CD4-positive, alpha-beta memory T cell (primary cell): ENCODE results near the gene HYOU1. TPM values are rescaled to one million over a fixed set of nuclear protein-coding genes. Genes with fewer than 3 reads are reported as not detected.
"Not testable (repeated sequence)": the region's sequence is repeated elsewhere in the genome, so short reads cannot be mapped to it uniquely, and the experiment has no call there.

Source experiments
- CTCF ChIA-PET: fragments of 350-600 bp; sonication (Branson Sonifier 250); formaldehyde crosslinking; loops from one replicate; lab custom pipeline; 2021; ENCODE audit warnings: inconsistent platforms; ENCODE audit not compliant: partially characterized antibody; lab: Charles Lee
- POLR2A ChIA-PET: fragments of 350-600 bp; sonication (Branson Sonifier 250); formaldehyde crosslinking; loops from one replicate; lab custom pipeline; 2021; ENCODE audit not compliant: partially characterized antibody; lab: Charles Lee
- DNase-seq, 5 donors: peaks; one replicate each; pipeline versions ENCODE4 v3.0.0 to v3.0.0-alpha.2; 2020 to 2022; ENCODE audit warnings: mixed read lengths in 1 of 5
- H3K27ac ChIP-seq: one replicate; pipeline ENCODE4 v1.7.0; 2013; ENCODE audit warnings: low read depth, low read length
- H3K27me3 ChIP-seq: 2 replicates; pipeline ENCODE4 v1.7.0; 2013; ENCODE audit warnings: mild to moderate bottlenecking, low read length, moderate library complexity; ENCODE audit not compliant: insufficient read depth
- H3K36me3 ChIP-seq: 2 replicates; pipeline ENCODE4 v1.7.0; 2013; ENCODE audit warnings: mild to moderate bottlenecking, low read length, moderate library complexity; ENCODE audit not compliant: insufficient read depth
- H3K4me1 ChIP-seq: 2 replicates; pipeline ENCODE4 v1.7.0; 2013; ENCODE audit warnings: mild to moderate bottlenecking, low read length, moderate library complexity; ENCODE audit not compliant: insufficient read depth
- H3K4me3 ChIP-seq, 2 donors: one replicate each; pipeline ENCODE4 v1.7.0; 2013; ENCODE audit warnings: low read length in 2 of 2, mild to moderate bottlenecking in 1 of 2
- H3K9me3 ChIP-seq, 2 donors: one replicate each; pipeline ENCODE4 v1.7.0; 2013; ENCODE audit warnings: low read length in 2 of 2, control low read depth in 1 of 2; ENCODE audit not compliant: control insufficient read depth in 1 of 2
- H3K27ac Mint-ChIP-seq, 7 donors: one replicate each; pipeline ENCODE4 v1.8.0; 2020 to 2021; ENCODE audit warnings: mixed read lengths in 7 of 7, mild to moderate bottlenecking in 6 of 7, inconsistent platforms in 3 of 7, moderate library complexity in 3 of 7
- H3K27me3 Mint-ChIP-seq, 2 donors: one replicate each; pipeline ENCODE4 v1.8.0; 2020 to 2021; ENCODE audit warnings: mixed read lengths in 2 of 2
- H3K36me3 Mint-ChIP-seq, 2 donors: one replicate each; pipeline ENCODE4 v1.8.0; 2020 to 2021; ENCODE audit warnings: mixed read lengths in 2 of 2, inconsistent platforms in 1 of 2, mild to moderate bottlenecking in 1 of 2
- H3K4me1 Mint-ChIP-seq, 4 donors: one replicate each; pipeline ENCODE4 v1.8.0; 2020 to 2021; ENCODE audit warnings: mixed read lengths in 4 of 4, mild to moderate bottlenecking in 1 of 4
- H3K4me3 Mint-ChIP-seq, 8 donors: one replicate each; pipeline ENCODE4 v1.8.0; 2020 to 2021; ENCODE audit warnings: mixed read lengths in 8 of 8, mild to moderate bottlenecking in 7 of 8, moderate library complexity in 6 of 8, inconsistent platforms in 3 of 8
- H3K9me3 Mint-ChIP-seq, 8 donors: one replicate each; pipeline ENCODE4 v1.8.0; 2020 to 2021; ENCODE audit warnings: mixed read lengths in 8 of 8, mild to moderate bottlenecking in 5 of 8, inconsistent platforms in 3 of 8, moderate library complexity in 1 of 8
- intact Hi-C: fragments of 100-400 bp; cut with micrococcal nuclease; formaldehyde crosslinking; loops from one replicate; pipeline ENCODE4 v1.15.1; 2023
- polyA plus RNA-seq, 2 donors: library from polyadenylated mRNA; unstranded; fragments of 300-500 nt; fragmentation: Illumina TruSeq; gene quantifications; one replicate each; pipeline ENCODE4 v1.2.3, GENCODE V29; 2021
- total RNA-seq, 2 experiments: library from RNA; stranded (reverse); gene quantifications; one replicate each; pipeline ENCODE4 v1.2.3, GENCODE V29; 2021

Gene HYOU1
- total and polyA plus RNA-seq, 4 experiments from 2014 or later: 24.1 to 146 (median 81.7) TPM

DNA sequence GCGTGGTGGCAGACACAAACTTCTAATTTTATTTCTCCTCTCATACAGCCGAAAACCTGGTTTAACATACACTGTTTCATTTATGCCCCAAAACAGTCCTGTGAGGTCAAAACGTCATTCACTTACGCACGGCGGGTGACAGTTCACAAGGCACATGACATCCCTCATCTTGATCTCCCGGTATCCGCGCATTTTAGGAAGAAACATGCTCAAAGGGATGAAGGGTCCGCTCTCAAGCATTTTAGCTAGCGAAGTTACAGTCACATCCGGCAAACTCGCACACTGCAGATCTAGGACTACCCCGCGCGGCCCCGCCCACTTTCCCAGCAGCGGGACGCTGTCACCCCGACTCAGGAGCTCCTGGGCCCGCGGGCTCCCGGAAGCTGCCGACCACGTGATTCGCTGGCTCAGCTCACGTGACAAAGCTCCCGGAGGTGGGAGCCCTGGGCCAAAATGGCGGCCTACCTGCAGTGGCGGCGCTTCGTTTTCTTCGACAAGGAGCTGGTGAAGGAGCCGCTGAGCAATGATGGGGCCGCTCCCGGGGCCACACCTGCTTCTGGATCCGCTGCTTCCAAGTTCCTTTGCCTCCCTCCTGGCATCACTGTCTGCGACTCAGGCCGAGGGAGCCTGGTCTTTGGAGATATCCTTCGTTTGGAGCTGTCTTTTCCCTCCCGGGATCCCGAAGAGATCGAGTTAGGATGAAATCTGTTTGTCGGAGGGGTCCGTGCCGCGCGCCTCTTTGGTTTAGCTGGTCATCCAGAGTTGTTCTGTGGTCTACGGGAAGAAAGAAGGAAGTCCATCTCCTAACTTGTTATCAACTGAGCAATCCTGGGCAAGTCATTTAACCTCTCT is 10.6 kb upstream of the HYOU1 start, which contains the start of gene VPS11:
Gene VPS11, plus strand, starts transcription at position 448 of the 852 bp plus-strand sequence. Its CDS starts 6 bp downstream, at position 454.
- H3K4me1 Mint-ChIP-seq: peaks cover 23 to 43% (median 36%) of the 10 kb centered on the region in 4 donors
- H3K9me3 ChIP-seq: no peaks in the 10 kb centered on the region

DNA sequence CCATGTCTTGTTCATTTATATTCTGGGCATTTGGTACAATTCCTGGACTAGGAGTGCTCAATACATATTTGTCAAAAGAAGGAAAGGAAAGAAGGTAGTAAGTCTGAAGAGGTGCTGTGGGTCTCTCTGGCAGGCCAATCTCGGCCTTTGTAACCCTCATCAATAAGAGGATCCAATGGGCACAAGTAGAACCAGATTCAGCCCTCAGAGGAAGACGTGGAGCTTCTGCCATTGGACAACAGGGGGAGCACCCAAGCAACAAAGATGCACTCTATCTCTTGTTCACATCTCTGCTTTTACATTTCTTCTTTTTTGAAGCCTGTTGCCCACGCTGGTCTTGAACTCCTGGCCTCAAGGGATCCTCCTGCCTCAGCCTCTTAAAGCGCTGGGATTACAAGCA is 8.4 kb upstream of the HYOU1 start:
- Histone ChIP-seq H3K4me3 (no peak overlapping the region), H3K27me3 (no peaks in the 10 kb centered on the region), H3K36me3 (peaks cover 3% of the 10 kb centered on the region), H3K27ac (peak overlapping the region; percentile 88), H3K9me3 (no peaks in the 10 kb centered on the region), H3K4me1 (peaks cover 34% of the 10 kb centered on the region)
- Mint-ChIP-seq H3K36me3 (peaks cover 5 to 25% of the 10 kb centered on the region in 2 donors), H3K4me1 (peaks cover 23 to 43% (median 37%) of the 10 kb centered on the region in 4 donors), H3K27me3 (no peaks in the 10 kb centered on the region), H3K9me3 (no peaks in the 10 kb centered on the region), H3K4me3 (peak overlapping the region; percentile 3 to 74 (median 36)), H3K27ac (peak overlapping the region; percentile 67 to 98 (median 92))
- POLR2A ChIA-PET: interaction anchor here (0.7 to 4.6 kb wide), 10 partner anchors 9 to 141 kb away, joined by 3 to 77 read pairs (median 3); partner anchors contain the start of genes ABCG4, C2CD2L, CBL and HINFP
- CTCF ChIA-PET: interaction anchor here (0.8 to 4.2 kb wide), 6 partner anchors 33 to 258 kb away, joined by 3 to 18 read pairs (median 4); partner anchors contain the start of gene SLC37A4
- intact Hi-C loops: loop anchor here (1.0 to 5.0 kb wide), 3 partner anchors 132 to 258 kb away; no protein-coding TSS in a partner anchor
- DNase-seq: peak; percentile 49 to 57 (median 54)

More for the DNA sequence above, 10.6 kb upstream of the HYOU1 start, which contains the start of gene VPS11:
- POLR2A ChIA-PET: interaction anchor here (0.6 to 4.6 kb wide), 34 partner anchors 11 to 278 kb away, joined by 3 to 77 read pairs (median 4); partner anchors contain the start of genes C2CD2L, CBL, CENATAC and DPAGT1
- peak; percentile 97 to 98 (median 97) for DNase-seq
- no peaks in the 10 kb centered on the region for H3K27me3 Mint-ChIP-seq
- H3K27ac Mint-ChIP-seq: peak within 1 kb of the TSS; percentile 92 to 100 (median 98)
- no peaks in the 10 kb centered on the region for H3K9me3 Mint-ChIP-seq
- peak within 1 kb of the TSS; percentile 91 to 99 (median 94) for H3K4me3 Mint-ChIP-seq
- CTCF ChIA-PET: interaction anchor here (0.6 to 4.2 kb wide), 30 partner anchors 10 to 275 kb away, joined by 3 to 18 read pairs (median 4); partner anchors contain the start of genes C2CD2L, CBL, DPAGT1 and HINFP
- intact Hi-C loops: loop anchor here (1.0 to 5.0 kb wide), 7 partner anchors 10 to 215 kb away; partner anchors contain the start of genes HMBS, HYOU1, RPS25 and SLC37A4
- Histone ChIP-seq H3K36me3 (peaks cover 18% of the 10 kb centered on the region), H3K27ac (peak within 1 kb of the TSS; percentile 88), H3K27me3 (no peaks in the 10 kb centered on the region), H3K4me3 (peak within 1 kb of the TSS; percentile 87 to 99), H3K4me1 (peaks cover 34% of the 10 kb centered on the region)
- peaks cover 13 to 38% of the 10 kb centered on the region in 2 donors for H3K36me3 Mint-ChIP-seq

- Histone ChIP-seq H3K27me3 (no peaks in the 10 kb centered on the region), H3K4me1 (peaks cover 29% of the 10 kb centered on the region), H3K36me3 (no peaks in the 10 kb centered on the region), H3K27ac (no peak overlapping the region), H3K9me3 (no peaks in the 10 kb centered on the region), H3K4me3 (no peak overlapping the region)
- H3K27ac Mint-ChIP-seq: no peak overlapping the region
- peaks cover 17 to 37% (median 32%) of the 10 kb centered on the region in 4 donors for H3K4me1 Mint-ChIP-seq
- H3K36me3 Mint-ChIP-seq: peaks cover 0 to 13% of the 10 kb centered on the region in 2 donors
- intact Hi-C loops: no loop called here
- CTCF ChIA-PET: interaction anchor here (0.6 to 3.3 kb wide), 5 partner anchors 11 to 259 kb away, joined by 3 to 11 read pairs (median 3); no protein-coding TSS in a partner anchor
- no peaks in the 10 kb centered on the region for H3K9me3 Mint-ChIP-seq
- no peak for DNase-seq
- no peak overlapping the region for H3K4me3 Mint-ChIP-seq
- no peaks in the 10 kb centered on the region for H3K27me3 Mint-ChIP-seq
- POLR2A ChIA-PET: interaction anchor here (3.3 kb wide), 1 partner anchor 32 kb away, joined by 11 read pairs; a partner anchor contains a TSS
Measured at GRCh38 chr11:119062779-119063178, 5.8 kb upstream of the HYOU1 start.

DNA sequence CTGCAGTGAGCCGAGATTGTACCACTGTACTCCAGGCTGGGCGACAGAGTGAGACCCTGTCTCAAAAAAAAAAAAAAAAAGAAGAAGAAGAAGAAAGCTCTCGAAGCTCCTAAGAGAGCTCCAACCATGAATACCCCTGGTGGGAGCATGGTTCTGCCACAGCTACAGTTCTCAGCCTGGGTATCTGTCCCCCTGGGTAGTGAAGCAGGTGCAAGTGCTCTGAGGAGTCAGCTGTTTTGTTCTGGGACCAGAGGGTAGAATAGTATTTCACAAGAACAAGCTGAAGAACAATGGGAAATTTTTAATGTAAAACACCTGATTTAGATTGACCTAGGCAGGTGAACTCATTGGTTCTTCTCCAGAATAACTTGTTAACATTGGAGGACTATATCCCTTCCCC is 4.3 kb upstream of the HYOU1 start:
- ChIA-PET CTCF (interaction anchor here (1.1 to 3.3 kb wide), 4 partner anchors 14 to 135 kb away, joined by 3 to 11 read pairs (median 4); no protein-coding TSS in a partner anchor), POLR2A (interaction anchor here (1.1 to 3.3 kb wide), 3 partner anchors 30 to 61 kb away, joined by 3 to 11 read pairs (median 4); partner anchors contain the start of gene SLC37A4)
- Mint-ChIP-seq H3K4me3 (no peak overlapping the region), H3K36me3 (peaks cover 0 to 15% of the 10 kb centered on the region in 2 donors), H3K9me3 (no peaks in the 10 kb centered on the region), H3K27me3 (no peaks in the 10 kb centered on the region), H3K4me1 (peaks cover 11 to 35% (median 27%) of the 10 kb centered on the region in 4 donors), H3K27ac (peak overlapping the region in 1 of 7 donors; percentile 8)
- DNase-seq: no peak
- no peak overlapping the region for H3K27ac ChIP-seq
- H3K36me3 ChIP-seq: no peaks in the 10 kb centered on the region
- no peaks in the 10 kb centered on the region for H3K9me3 ChIP-seq
- H3K27me3 ChIP-seq: no peaks in the 10 kb centered on the region
- H3K4me3 ChIP-seq: no peak overlapping the region
- H3K4me1 ChIP-seq: peaks cover 25% of the 10 kb centered on the region
- intact Hi-C loops: no loop called here

DNA sequence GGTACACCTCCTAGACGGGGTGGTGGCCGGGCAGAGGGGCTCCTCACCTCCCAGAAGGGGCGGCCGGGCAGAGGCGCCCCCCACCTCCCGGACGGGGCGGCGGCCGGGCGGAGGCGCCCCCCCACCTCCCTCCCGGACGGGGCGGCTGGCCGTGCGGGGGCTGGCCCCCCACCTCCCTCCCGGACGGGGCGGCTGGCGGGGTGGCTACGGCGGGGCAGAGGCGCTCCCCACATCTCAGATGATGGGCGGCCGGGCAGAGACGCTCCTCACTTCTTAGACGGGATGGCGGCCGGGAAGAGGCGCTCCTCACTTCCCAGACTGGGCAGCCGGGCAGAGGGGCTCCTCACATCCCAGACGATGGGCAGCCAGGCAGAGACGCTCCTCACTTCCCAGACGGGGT is 2.1 kb upstream of the HYOU1 start:
- CTCF ChIA-PET, H3K27me3 ChIP-seq, H3K9me3 Mint-ChIP-seq, H3K27ac ChIP-seq, H3K4me3 ChIP-seq, H3K9me3 ChIP-seq, intact Hi-C loops, DNase-seq, H3K27me3 Mint-ChIP-seq: not testable (repeated sequence)
- peaks cover 13% of the 10 kb centered on the region for H3K36me3 ChIP-seq
- H3K4me1 ChIP-seq: peaks cover 21% of the 10 kb centered on the region
- Mint-ChIP-seq H3K4me3 (peak overlapping the region in 2 of 8 donors; percentile 14 to 51), H3K4me1 (peaks cover 13 to 37% (median 29%) of the 10 kb centered on the region in 4 donors), H3K36me3 (peaks cover 13 to 31% of the 10 kb centered on the region in 2 donors), H3K27ac (peak overlapping the region in 1 of 7 donors; percentile 88)
- POLR2A ChIA-PET: interaction anchor here (1.0 kb wide), 1 partner anchor 8 kb away, joined by 3 read pairs; no protein-coding TSS in a partner anchor

DNA sequence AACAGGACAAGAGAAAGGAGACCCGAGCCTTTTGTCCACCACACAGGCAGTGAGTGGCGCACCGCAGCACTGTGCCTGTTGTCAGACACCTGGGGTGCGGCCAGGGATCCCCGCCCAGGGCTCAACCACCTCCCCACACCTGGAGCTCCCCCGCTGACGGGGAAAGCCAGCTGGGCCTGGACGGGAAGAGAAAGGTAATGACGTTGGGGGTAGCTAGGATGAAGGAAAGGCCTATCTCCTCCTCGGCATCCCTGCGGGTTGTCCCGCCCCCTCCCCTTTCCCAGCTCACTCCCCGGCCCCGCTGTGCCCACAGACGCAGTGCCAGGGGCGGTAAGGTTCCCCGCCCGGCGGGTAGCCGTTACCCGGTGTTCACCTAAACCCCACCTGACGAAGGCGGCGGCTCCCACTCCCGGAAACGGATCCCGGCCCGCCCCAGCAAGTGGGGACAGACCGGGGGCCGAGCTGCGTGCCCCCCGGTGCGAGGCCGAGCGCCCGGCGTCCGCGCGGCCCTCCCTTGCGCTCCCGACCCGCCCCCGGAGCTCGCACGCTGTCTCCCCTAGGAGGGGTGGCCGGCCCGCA is 495 bp downstream of the HYOU1 start:
- H3K9me3 ChIP-seq: no peaks in the 10 kb centered on the region
- Mint-ChIP-seq H3K27ac (peak overlapping the region; percentile 91 to 98 (median 97)), H3K4me3 (peak overlapping the region; percentile 92 to 98 (median 97)), H3K27me3 (no peaks in the 10 kb centered on the region), H3K9me3 (no peaks in the 10 kb centered on the region), H3K4me1 (peaks cover 24 to 59% (median 43%) of the 10 kb centered on the region in 4 donors), H3K36me3 (peaks cover 34 to 54% of the 10 kb centered on the region in 2 donors)
- peak overlapping the region; percentile 78 to 82 for H3K4me3 ChIP-seq
- intact Hi-C loops: loop anchor here (2.0 kb wide), 1 partner anchor 140 kb away; no protein-coding TSS in a partner anchor
- H3K36me3 ChIP-seq: peaks cover 40% of the 10 kb centered on the region
- H3K27ac ChIP-seq: peak overlapping the region; percentile 91
- ChIA-PET CTCF (interaction anchor here (0.6 to 2.5 kb wide), 11 partner anchors 10 to 140 kb away, joined by 3 to 17 read pairs (median 4); partner anchors contain the start of genes DPAGT1, HINFP, SLC37A4 and VPS11), POLR2A (interaction anchor here (0.7 to 5.3 kb wide), 25 partner anchors 8 to 265 kb away, joined by 3 to 67 read pairs (median 6); partner anchors contain the start of genes C2CD2L, CBL, CENATAC and DDX6)
- H3K4me1 ChIP-seq: peaks cover 27% of the 10 kb centered on the region
- no peaks in the 10 kb centered on the region for H3K27me3 ChIP-seq
- peak; percentile 38 to 79 (median 50) for DNase-seq
